Measurements from ENCODE around the gene DKKL1. TPM values are rescaled to one million over a fixed set of nuclear protein-coding genes. Genes with fewer than 3 reads are reported as not detected.

DKKL1 gene
- total RNA-seq = not detected

DNA sequence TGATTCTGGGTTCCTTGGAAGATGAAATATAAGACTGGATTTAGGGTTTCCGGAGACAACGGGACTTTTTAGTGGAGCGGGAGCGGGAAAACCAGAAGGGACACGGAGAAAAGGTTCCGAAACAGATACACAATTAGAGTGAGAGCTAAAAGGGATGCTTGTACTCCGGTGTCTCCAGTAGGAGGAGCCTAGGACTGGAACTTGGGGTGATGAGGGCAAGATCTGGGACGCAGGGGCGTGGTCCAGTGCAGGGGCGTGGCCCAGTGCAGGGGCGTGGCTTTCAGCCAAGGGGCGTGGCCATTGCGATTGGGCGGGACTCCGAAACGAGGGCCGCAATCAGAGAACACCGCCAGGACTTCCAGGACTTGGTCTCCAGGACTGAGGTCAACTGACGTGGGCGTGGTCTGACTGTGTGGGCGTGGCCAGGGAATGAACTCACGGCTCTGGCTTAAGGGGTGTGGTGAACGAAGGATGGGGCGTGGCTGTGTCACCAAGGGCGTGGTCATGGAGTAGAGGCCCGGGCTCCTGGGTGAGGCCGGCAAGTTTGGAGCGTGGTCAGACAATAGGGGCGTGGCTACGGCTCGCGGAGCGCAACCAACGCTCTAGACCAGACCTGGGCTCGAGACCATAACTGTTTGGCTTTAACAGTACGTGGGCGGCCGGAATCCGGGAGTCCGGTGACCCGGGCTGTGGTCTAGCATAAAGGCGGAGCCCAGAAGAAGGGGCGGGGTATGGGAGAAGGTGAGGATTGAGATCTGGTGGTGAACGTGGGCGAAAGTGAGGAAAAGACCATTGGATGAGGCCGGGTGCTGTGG is at the start of gene DKKL1:
DKKL1 (plus strand) TSS at position 610 of the 815 bp plus-strand sequence; CDS start at position 732, 122 bp downstream.
- no peaks in the 10 kb centered on the region for H3K9me3 ChIP-seq
- 1 to 2% methylated on average over 45 to 46 of the region's 46 CpGs for WGBS, 2 donors
- TF ChIP-seq, protein P1, sequence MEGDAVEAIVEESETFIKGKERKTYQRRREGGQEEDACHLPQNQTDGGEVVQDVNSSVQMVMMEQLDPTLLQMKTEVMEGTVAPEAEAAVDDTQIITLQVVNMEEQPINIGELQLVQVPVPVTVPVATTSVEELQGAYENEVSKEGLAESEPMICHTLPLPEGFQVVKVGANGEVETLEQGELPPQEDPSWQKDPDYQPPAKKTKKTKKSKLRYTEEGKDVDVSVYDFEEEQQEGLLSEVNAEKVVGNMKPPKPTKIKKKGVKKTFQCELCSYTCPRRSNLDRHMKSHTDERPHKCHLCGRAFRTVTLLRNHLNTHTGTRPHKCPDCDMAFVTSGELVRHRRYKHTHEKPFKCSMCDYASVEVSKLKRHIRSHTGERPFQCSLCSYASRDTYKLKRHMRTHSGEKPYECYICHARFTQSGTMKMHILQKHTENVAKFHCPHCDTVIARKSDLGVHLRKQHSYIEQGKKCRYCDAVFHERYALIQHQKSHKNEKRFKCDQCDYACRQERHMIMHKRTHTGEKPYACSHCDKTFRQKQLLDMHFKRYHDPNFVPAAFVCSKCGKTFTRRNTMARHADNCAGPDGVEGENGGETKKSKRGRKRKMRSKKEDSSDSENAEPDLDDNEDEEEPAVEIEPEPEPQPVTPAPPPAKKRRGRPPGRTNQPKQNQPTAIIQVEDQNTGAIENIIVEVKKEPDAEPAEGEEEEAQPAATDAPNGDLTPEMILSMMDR (IDR thresholded peaks at IDR 0.05) = peak in 4 of 5 experiments; percentile 5 to 37 (median 32)
- TF ChIP-seq POLR2A (IDR thresholded peaks at IDR 0.05) (peak in 1 of 2 donors; percentile 72), EP300 (IDR thresholded peaks at IDR 0.05) (peak; percentile 15 to 91)

DNA sequence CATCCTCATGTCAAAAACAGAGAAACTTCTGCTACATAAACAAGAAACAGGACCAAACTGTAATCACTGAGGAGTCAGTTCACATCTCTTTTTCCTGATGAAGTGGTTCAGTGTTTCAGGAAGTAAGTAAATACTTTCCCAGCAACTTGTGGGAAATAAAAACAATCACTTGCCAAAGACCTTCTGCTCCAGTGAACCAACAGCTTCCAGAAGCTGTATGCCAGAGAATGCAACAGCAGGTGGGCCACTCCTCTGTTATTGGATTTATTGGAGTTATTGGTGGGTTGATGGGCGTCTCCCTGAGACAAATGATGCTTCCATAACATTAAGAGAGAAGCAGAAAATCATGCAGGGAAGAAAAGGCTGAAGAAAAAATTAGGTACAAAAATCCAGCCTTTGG is 48.6 kb upstream of the DKKL1 start:
- DNase-seq (ENCODE audit: low spot score in 2 of 2) = no peak
- Histone ChIP-seq H3K27ac (no peak overlapping the region), H3K27me3 (no peaks in the 10 kb centered on the region), H3K4me1 (no peaks in the 10 kb centered on the region), H3K9me3 (peaks cover 0 to 18% (median 4%) of the 10 kb centered on the region in 4 donors), H3K36me3 (peaks cover 0 to 15% (median 2%) of the 10 kb centered on the region in 3 donors), H3K4me3 (no peak overlapping the region)
- WGBS, 2 donors = 43 to 68% methylated on average over 1 of the region's 1 CpG
- TF ChIP-seq, protein P1 (IDR thresholded peaks at IDR 0.05) = no peak
- TF ChIP-seq EP300 (IDR thresholded peaks at IDR 0.05) (no peak), POLR2A (IDR thresholded peaks at IDR 0.05) (no peak)

More for the DNA sequence above, at the start of gene DKKL1:
- peak within 1 kb of the TSS; percentile 40 to 85 (median 68) for H3K4me3 ChIP-seq
- peaks cover 0 to 34% (median 8%) of the 10 kb centered on the region in 4 donors for H3K4me1 ChIP-seq
- H3K27ac ChIP-seq = peak within 1 kb of the TSS; percentile 88 to 97 (median 92)
- peak; percentile 100 for DNase-seq (ENCODE audit: low spot score in 2 of 2)
- peaks cover 0 to 16% (median 0%) of the 10 kb centered on the region in 3 donors for H3K36me3 ChIP-seq
- peaks cover 0 to 4% of the 10 kb centered on the region in 2 donors for H3K27me3 ChIP-seq

DNA sequence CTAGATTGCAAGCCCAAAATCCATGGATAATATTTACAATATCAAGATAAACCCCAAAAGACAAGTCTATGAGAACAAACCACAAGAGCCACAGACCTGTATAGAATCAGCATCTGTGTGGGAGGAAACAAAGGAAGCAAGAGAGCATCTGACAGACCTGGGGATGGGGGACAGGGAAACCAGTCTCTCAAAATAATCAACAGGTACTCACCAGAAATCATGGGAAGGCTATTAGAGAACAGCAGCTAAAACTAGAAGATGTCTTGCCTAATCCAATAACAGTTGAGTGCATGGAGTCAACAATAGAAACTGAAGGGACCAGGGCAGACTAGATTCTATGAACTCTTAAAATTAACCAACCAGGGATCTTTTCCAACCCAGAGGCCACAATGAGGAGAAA is 47.4 kb upstream of the DKKL1 start:
- Histone ChIP-seq H3K4me3 (no peak overlapping the region), H3K27ac (no peak overlapping the region), H3K4me1 (no peaks in the 10 kb centered on the region), H3K27me3 (no peaks in the 10 kb centered on the region), H3K9me3 (peaks cover 0 to 29% (median 10%) of the 10 kb centered on the region in 4 donors), H3K36me3 (peaks cover 0 to 11% (median 2%) of the 10 kb centered on the region in 3 donors)
- TF ChIP-seq, protein P1 (IDR thresholded peaks at IDR 0.05) = no peak
- TF ChIP-seq EP300 (IDR thresholded peaks at IDR 0.05) (no peak), POLR2A (IDR thresholded peaks at IDR 0.05) (no peak)
- DNase-seq (ENCODE audit: low spot score in 2 of 2) = no peak

DNA sequence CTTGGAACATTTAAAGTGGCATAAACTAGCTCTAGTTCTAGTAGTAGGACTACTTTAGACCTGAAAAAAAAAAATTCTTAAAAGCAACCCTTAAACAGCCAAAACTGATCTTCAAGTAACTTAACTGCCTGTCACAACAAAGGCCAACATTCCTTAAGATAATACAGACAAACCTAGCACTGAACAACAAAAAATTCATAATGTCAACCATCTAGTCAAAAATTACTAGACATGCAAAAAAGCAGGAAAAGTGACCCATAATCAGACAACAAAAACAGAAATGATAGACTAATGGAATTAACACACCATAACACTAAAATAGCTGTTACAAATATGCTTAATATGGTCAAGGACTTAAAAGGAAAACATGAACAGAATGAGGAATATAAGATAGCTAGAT is 45.4 kb upstream of the DKKL1 start:
- Histone ChIP-seq H3K36me3 (peaks cover 0 to 17% (median 2%) of the 10 kb centered on the region in 3 donors), H3K9me3 (peaks cover 0 to 46% (median 17%) of the 10 kb centered on the region in 4 donors), H3K27me3 (no peaks in the 10 kb centered on the region), H3K4me1 (no peaks in the 10 kb centered on the region), H3K4me3 (no peak overlapping the region), H3K27ac (no peak overlapping the region)
- DNase-seq (ENCODE audit: low spot score in 2 of 2) = no peak
- TF ChIP-seq POLR2A (IDR thresholded peaks at IDR 0.05) = no peak
- TF ChIP-seq, protein P1 (IDR thresholded peaks at IDR 0.05) = no peak
- TF ChIP-seq EP300 (IDR thresholded peaks at IDR 0.05) = no peak
